Dermis microvascular lymphatic vessel endothelial cell (primary cell): ENCODE data around the gene GOLGA6B. TPM values are rescaled to one million over a fixed set of nuclear protein-coding genes. Genes with fewer than 3 reads are reported as not detected.
"Not testable (repeated sequence)": the region's sequence is repeated elsewhere in the genome, so short reads cannot be mapped to it uniquely, and the experiment has no call there.

Source experiments
- DNase-seq, 2 donors: peaks; one replicate each; pipeline versions ENCODE4 v3.0.0 to v3.0.0-alpha.2; 2010; ENCODE audit warnings: low read depth in 2 of 2
- total RNA-seq: library from RNA; depleted of rRNA; stranded (reverse); fragments of >200 nt; gene quantifications from 2 replicates; pipeline ENCODE4 v1.2.1, GENCODE V29; 2014

The GOLGA6B gene
- not detected in 2 replicates for total RNA-seq

DNA sequence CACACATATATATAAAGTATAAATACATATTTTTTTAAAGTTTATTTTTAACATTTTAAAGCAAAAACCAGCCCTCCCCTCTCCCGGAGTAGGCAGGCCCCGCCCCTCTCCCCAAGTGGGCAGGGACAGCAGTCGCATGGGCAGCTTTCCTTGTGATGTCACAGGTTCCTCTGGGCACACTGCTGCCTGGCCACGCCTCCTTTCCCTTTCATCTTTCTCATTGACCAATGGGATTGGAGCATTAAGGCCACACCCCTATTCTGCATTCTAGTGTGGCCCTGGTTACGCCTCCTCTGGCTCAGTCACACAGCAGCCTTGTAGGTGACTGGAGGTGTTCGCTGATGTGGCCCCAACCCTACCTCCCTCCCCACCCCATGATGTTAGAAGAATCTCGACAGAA is at the start of gene GOLGA6B:
Gene GOLGA6B (plus strand): TSS at position 301 of the 400 bp plus-strand sequence. CDS start 41 bp downstream, at position 342.
- DNase-seq = not testable (repeated sequence)

DNA sequence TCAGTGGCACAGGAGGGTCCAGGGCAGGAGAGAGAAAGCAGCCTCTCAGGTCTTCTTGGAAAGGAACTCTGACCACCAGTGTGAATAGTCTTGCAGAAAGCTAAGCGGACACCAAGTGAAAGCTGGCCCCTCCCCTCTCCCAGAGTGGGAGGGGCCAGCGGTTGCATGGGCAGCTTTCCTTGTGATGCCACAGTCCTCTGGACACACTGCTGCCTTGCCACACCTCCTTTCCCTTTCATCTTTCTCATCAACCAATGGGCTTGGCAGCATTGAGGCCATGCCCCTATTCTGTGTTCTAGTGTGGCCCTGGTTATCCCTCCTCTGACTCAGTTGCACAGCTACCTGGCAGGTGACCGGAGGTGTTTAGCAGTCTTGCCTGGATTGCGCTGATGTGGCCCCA is 49.7 kb upstream of the GOLGA6B start:
- peak in 1 of 2 donors; percentile 5 for DNase-seq

DNA sequence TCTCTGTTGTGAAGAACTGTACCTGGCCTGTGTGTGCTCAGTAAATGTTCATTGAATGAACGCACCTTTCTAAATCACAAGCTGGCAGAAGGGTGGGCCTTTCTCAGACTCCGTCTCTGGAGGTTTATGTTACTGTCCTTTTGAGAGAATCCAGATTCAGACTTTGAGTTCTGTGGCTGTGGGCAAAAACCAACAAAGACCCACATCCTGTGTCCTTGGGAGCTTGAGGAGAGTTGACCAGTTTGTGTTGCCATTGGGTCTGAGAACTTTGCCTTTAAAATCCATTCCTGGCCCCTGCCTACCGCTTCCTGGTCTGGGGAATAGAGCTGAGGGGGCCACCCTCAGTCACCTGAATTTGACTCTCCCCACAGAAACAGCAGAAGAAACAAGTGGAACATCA is 46.4 kb upstream of the GOLGA6B start:
- DNase-seq = not testable (repeated sequence)

DNA sequence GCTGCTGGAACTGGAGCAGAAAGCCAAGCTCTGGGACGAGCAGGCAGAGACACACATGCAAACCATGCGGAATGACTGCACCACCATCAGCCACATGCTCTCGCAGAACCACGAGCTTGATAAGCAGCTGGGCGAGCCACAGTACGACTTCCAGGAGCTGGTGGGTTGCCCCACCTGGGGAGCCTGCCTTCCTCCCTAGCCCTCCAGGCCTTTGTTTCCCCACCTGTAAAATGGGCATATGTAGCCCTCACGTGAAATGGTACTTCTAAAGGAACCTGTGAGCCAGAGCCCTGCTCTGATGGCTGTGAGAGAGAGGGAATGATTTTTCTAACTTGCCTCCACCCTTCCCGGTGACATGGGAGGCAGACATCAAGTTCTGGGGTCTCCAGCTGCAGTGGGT is 44.6 kb upstream of the GOLGA6B start:
- DNase-seq = no peak

DNA sequence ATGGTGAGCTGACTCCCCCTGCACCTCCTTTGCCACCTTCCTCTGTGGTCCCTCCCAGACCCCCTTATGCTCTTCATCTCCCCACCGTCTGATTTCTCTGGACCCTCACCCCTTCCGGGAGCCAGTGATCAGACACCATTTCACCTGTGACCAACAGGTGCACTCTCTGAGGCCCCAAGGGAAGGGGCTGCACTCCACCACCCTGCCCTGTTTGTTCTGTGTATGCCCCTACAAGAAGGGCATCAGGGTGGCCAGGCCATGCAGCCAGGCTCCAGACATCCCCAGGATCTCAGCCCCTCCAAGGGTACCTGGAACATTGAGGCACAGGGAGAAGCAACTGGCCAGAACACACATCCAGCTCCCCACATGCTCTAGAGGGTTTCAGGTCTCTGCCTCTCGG is 42.2 kb upstream of the GOLGA6B start:
- not testable (repeated sequence) for DNase-seq

DNA sequence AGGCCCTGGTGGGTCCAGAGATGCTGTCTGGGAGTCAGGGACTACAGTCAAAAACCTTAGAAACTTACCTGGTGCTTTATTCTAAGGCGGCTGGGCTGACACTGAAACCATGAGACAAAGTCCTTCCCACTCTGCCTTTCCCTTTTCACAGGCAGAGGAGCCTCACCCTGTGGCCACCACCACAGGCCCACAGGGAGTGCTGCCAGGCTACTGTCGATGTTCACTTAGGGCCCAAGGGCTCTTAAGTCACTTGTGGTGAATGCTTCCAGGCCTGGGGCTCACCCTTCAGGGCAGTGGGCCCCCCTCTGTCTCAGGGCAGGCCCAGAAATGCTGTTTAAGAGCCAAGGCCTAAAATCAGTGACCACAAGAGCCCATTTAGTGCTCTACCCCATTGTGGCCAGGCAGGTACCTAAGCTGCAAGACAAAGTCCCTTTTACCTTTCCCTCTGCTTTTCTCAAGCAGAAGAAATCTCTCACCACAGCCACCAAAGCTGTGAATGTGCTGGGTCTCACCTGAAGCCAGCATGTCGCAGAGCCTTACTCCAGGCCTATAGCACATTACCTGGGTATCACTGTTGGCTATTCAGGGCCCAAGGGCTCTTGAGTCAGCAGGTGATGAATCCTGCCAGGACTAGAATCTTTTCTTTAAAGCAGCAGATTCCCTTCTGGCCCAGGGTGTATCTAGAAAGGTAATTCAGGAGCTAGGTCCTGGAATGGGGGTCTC is 39.5 kb upstream of the GOLGA6B start:
- DNase-seq = no peak

DNA sequence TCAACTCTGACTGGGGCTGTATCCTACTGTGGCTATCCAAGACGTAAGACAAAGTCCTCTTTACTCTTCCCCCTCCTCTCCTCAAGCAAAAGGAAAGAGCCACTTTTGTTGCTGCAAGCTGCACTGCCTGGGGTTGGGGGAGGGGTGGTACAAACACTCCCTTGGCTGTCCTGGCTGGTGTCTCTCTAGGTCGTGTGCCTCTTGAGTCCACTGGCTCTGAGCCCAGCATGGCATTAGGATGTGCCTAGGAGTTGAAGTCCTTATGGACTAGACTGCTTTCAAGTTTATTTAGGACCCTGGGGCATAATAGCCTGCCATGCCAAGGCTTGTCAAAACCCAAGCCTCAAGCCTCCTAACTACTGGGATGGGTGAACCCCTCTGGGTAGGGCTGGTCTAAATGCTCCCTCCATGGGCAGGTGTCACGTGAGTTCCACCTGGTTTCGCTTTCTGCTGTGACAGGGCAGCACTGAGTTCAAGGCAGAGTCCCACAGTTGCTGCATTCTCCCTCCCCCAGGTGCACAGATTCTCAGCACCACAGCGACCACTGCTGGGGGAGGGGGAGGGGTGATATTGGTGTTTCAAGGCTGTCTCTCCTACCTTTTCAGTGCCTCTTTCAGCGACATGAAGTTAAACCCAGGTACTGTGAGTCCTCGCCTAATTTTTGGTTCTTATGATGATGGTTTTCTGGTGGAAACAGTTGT is 38.8 kb upstream of the GOLGA6B start:
- DNase-seq = not testable (repeated sequence)

DNA sequence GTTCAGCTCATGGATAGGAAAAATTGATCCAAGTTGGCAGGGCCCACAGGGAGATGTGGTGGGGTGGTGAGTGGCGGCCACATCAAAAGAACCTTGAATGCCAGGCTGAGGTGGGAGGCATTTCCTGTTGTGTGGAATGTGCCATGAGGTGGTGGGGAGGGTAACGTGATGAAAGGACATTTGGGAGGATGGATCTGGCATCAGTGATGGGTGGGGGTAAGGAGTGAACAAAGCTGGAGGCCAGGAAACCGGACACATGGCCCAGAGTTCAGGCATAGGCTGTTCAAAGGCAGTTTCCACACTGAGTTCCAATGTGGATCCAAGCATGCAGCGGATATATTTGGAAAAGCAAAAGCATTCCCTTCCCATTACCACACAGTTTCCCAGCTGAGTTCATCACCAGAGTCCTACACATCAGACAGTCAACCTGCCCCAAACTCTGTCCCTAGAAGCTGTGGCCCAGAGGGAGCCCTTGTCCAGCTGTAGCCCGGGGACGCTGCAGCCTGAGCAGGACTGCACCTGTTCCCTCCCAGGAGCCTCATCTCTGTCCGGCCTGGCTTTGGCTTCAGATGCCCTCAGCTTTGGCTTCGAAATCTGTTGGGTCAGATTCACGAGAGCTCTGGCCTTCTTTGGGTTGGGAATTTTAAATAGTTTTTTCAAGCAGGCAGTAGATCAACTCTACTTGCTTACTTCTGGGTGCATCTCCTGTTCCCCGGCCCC is 37.8 kb upstream of the GOLGA6B start:
- peak in 1 of 2 donors; percentile 9 for DNase-seq

DNA sequence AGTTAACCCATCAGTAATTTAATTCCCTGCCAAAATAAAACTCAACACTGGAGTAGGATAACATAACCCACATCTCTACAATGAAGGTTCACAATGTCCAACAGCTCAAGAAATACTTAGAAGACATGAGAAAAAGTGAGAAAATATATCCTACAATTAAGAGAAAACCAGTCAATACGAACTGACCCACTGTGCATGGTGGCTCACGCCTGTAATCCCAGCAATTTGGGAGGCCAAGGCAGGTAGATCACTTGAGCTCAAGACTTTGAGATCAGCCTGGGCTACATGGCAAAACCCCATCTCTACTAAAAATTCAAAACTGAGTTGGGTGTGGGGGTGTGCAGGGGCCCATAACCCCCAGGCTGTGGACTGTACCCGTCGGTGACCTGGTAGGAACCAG is 30.6 kb upstream of the GOLGA6B start:
- DNase-seq = not testable (repeated sequence)

DNA sequence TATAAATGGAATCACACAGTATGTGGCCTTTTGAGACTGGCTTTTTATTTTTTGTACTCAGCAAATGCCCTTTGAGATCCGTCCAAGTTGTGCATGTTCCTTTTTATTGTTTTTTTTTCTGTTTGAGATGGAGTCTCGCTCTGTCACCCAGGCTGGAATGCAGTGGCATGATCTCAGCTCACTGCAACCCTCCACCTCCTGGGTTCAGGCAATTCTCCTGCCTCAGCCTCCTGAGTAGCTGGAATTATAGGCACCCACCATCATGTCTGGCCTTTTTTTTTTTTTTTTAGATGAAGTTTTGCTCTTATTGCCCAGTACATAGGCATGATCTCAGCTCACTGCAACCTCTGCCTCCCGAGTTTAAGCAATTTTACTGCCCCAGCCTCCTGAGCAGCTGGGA is 28.3 kb upstream of the GOLGA6B start:
- not testable (repeated sequence) for DNase-seq

- DNase-seq = not testable (repeated sequence)
Measured at GRCh38 chr15:72628249-72629067, 26.0 kb upstream of the GOLGA6B start.

- not testable (repeated sequence) for DNase-seq
Measured at GRCh38 chr15:72629068-72629570, 25.4 kb upstream of the GOLGA6B start.

- DNase-seq = peak; percentile 35 to 73
Measured at GRCh38 chr15:72636519-72637282, 17.8 kb upstream of the GOLGA6B start.

GRCh38 chr15:72639759-72640483 is 14.6 kb upstream of the GOLGA6B start:
- not testable (repeated sequence) for DNase-seq

DNA sequence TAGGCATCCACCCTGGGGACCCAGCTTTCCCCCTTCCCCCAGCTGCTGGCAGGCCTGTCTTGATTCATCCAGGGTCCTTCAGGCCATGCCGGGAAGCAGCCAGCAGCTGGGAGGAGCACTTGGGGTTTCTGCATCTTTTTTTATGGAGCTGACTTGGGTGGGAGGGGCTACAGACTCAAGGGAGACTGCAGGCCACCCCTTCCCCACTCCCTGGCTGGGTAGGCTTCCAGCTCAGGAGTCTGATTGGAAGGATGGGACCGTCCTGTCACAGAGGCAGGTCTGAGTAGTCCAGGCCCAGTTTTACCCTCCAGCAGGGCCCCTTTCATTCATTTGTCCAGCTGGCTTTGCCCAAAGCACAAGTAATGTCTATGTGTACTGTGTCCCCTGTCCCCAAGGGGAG is 12.2 kb upstream of the GOLGA6B start:
- DNase-seq = not testable (repeated sequence)

DNA sequence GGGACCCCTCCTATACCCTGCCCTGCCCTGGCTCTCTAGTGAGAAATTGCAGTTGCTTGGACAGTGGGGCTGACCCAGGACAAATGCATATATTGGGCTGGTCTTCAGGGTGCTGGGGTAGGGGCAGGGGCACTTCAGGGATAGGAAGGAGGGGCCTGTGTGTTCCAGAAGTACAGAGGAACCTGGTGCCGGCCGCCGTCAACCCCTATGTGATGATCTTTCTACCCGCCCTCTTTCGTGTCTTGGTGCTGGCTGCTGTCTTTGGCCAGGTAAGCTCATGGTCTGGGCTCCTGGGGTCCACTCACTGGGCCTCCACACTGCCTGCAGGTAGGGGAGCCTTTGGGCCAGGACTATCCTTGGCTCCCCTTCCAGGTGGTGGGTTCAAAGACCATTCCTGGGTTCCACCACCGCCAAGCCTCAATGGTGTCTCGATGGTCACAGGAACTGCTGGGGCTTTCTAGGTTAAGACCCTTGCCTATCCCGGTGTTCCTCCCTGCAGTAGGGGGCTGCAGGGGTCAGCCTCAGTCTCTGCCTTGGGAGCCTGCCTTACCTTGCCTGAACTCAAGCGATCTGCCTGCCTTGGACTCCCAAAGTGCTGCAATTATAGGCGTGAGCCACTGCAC is 5.8 kb upstream of the GOLGA6B start:
- DNase-seq = not testable (repeated sequence)

DNA sequence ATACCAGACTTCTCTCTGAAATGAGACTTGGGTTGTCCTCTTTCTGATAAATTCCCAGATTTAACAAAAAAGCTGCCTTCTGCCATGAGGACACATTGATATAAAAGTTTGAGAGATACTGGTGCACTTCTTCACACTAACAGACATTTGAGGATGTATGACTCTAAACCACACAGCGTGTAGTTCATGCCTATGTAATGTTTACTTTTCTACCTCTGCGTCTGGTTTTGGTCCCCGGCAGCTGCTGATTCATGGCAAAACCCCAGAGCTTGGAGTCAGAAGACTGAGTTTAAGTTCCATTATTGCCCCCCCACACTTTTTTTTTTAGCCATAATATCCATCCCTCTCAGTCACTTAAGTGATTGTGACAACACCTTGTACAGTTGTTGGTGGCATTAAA is 1.5 kb downstream of the GOLGA6B start:
- DNase-seq = not testable (repeated sequence)

DNA sequence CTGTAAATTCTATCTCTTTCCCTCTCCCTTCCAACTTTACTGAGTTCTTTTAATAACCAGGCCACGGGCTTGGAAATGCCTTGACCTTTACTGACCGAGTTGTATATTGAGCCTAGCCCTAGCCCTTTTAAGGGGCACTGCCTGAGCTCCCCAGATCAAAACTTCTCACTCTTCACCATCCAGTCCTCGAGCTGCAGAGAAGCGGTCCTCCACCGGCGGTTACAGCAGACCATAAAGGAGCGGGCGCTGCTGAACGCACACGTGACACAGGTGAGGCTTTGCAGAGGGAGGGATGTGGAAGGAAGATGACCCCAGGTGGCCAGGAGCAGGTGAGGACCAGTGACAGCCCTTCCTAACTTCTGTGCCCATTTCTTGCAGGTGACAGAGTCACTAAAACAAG is 6.6 kb downstream of the GOLGA6B start:
- DNase-seq = not testable (repeated sequence)

DNA sequence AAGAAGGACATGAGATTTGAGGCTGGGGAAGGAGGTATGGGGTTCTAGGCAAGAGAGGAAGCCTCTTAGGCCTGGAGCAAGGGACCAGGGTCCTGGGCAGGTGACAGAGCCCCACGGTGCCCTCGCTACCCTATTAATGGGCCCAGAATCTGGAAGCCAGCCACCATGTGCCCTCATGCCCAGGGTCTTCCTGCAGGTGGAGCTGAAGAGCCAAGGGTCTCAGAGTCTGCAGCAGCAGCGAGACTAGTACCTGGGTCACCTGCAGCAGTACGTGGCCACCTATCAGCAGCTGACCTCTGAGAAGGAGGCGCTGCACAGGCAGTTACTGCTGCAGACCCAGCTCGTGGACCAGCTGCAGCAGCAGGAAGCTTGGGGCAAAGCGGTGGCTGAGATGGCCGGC is 9.4 kb downstream of the GOLGA6B start:
- not testable (repeated sequence) for DNase-seq
